GM12864 (cell line): ENCODE data around the gene TIGD2.

ENCODE experiments used
- DNase-seq: peaks from one replicate; pipeline ENCODE4 v3.0.0-alpha.2; 2011; ENCODE audit warnings: low read depth
- H3K4me3 ChIP-seq: 2 replicates; pipeline ENCODE4 v1.5.1; 2011; ENCODE audit warnings: mild to moderate bottlenecking, low read depth, low read length, control low read depth
- CTCF ChIP-seq: IDR thresholded peaks from 2 replicates; pipeline ENCODE4 v1.5.1; 2011; ENCODE audit warnings: low read depth, mild to moderate bottlenecking, moderate library complexity, low read length, control low read depth, inconsistent platforms; ENCODE audit errors: missing control alignments

Gene TIGD2

GRCh38 chr4:89108091-89108490, 3.2 kb upstream of the TIGD2 start:
- TF ChIP-seq CTCF, result no peak
- DNase-seq, result no peak
- H3K4me3 ChIP-seq, result no peak overlapping the region

GRCh38 chr4:89109841-89110540, 1.3 kb upstream of the TIGD2 start:
- TF ChIP-seq CTCF, result no peak
- no peak overlapping the region for H3K4me3 ChIP-seq
- no peak for DNase-seq

GRCh38 chr4:89110541-89110985, 770 bp upstream of the TIGD2 start:
- H3K4me3 ChIP-seq, result peak overlapping the region; percentile 62
- DNase-seq, result no peak
- TF ChIP-seq CTCF, result no peak

GRCh38 chr4:89111833-89112563, 665 bp downstream of the TIGD2 start:
- H3K4me3 ChIP-seq, result peak overlapping the region; percentile 87
- no peak for DNase-seq
- TF ChIP-seq CTCF, result no peak

GRCh38 chr4:89113415-89113814, 2.1 kb downstream of the TIGD2 start:
- no peak overlapping the region for H3K4me3 ChIP-seq
- no peak for TF ChIP-seq CTCF
- no peak for DNase-seq

GRCh38 chr4:89114100-89114499, 2.8 kb downstream of the TIGD2 start:
- no peak for DNase-seq
- no peak overlapping the region for H3K4me3 ChIP-seq
- TF ChIP-seq CTCF, result no peak
